ENCODE measurements around the gene NOP9.

- TF ChIP-seq CTCF (conservative IDR thresholded peaks at IDR 0.05; ENCODE audit: low read depth, low read length), result no peak
- no peak for TF ChIP-seq EZH2 (IDR thresholded peaks at IDR 0.05; ENCODE audit: borderline replicate concordance, low read depth, low read length, poor library complexity, severe bottlenecking)
Observed at GRCh38 chr14:24329736-24330135, 30.1 kb downstream of the NOP9 start.
